Testis (tissue), 2 donors: Measurements from ENCODE around the gene SESN3.

Experiments
- POLR2A ChIP-seq: fragments of 450-650 bp; IDR thresholded peaks from one replicate; pipeline ENCODE4 v1.6.1; 2017; ENCODE audit warnings: antibody characterized with exemption, mild to moderate bottlenecking, moderate library complexity
- TF ChIP-seq, protein P1 (sequence below), 3 experiments: fragments of 450-650 bp in 2 of 3; fragments of 200-600 bp in 1 of 3; sonication (generic) in 1 of 3; IDR thresholded peaks; one replicate each; pipeline ENCODE4 v1.5.1; 2016 to 2019; ENCODE audit warnings: antibody characterized with exemption in 3 of 3, mild to moderate bottlenecking in 2 of 3, moderate library complexity in 1 of 3

DNA sequence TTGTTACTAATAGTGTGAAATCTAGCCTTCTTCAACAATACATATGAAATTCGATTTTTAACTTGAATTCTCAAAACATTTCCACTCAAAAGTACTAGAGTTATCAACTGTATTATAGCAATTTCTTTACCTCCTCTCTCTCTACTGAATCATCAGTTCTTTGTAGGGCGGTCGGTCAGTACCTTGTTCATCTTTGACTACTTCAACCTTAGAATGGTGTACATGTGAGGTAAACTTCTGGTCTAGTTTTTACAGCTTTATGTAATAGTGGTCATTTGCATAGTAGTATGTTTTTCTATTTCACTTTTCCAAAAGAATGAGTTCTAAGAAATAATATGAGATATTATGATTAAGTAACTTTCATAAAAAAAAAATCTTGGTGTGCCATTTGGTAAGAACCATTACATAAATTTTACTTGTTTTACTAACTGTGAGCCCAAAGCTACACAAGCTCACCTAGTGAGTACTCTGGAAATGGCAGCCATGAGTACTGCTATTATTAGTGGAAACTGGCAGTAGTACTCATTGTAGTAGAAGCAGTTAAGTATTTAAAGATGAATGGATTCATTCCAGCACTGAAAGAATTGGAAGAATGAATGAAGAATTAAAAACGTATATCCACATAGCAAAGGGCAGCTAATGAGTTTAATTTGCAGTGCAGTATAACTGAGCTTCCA lies 30.1 kb downstream of the SESN3 start:
- no peak for TF ChIP-seq POLR2A
- TF ChIP-seq, protein P1, sequence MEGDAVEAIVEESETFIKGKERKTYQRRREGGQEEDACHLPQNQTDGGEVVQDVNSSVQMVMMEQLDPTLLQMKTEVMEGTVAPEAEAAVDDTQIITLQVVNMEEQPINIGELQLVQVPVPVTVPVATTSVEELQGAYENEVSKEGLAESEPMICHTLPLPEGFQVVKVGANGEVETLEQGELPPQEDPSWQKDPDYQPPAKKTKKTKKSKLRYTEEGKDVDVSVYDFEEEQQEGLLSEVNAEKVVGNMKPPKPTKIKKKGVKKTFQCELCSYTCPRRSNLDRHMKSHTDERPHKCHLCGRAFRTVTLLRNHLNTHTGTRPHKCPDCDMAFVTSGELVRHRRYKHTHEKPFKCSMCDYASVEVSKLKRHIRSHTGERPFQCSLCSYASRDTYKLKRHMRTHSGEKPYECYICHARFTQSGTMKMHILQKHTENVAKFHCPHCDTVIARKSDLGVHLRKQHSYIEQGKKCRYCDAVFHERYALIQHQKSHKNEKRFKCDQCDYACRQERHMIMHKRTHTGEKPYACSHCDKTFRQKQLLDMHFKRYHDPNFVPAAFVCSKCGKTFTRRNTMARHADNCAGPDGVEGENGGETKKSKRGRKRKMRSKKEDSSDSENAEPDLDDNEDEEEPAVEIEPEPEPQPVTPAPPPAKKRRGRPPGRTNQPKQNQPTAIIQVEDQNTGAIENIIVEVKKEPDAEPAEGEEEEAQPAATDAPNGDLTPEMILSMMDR (IDR thresholded peaks at IDR 0.05) = no peak
